Trophoblast cell (in vitro differentiated cells and primary cell): Measurements from ENCODE around the gene MRGPRX4.

Experiments
- DNase-seq, 2 donors: peaks; one replicate each; pipeline ENCODE4 v3.0.0-alpha.2; 2016
- H2AFZ ChIP-seq: 2 replicates; pipeline ENCODE4 v1.6.1; 2013; ENCODE audit warnings: low read length, moderate library complexity, mild to moderate bottlenecking; ENCODE audit not compliant: insufficient read depth, poor library complexity
- H2AK5ac ChIP-seq: 2 replicates; pipeline ENCODE4 v1.6.1; 2013; ENCODE audit warnings: mild to moderate bottlenecking, low read length
- H2BK120ac ChIP-seq: 2 replicates; pipeline ENCODE4 v1.6.1; 2013; ENCODE audit warnings: low read length, mild to moderate bottlenecking, moderate library complexity; ENCODE audit not compliant: insufficient read depth, poor library complexity
- H2BK12ac ChIP-seq: 2 replicates; pipeline ENCODE4 v1.6.1; 2013; ENCODE audit warnings: mild to moderate bottlenecking, low read length, moderate library complexity
- H2BK5ac ChIP-seq: 2 replicates; pipeline ENCODE4 v1.6.1; 2013; ENCODE audit warnings: low read length, low read depth, moderate library complexity, mild to moderate bottlenecking; ENCODE audit not compliant: poor library complexity
- H3K14ac ChIP-seq: 2 replicates; pipeline ENCODE4 v1.6.1; 2013; ENCODE audit warnings: mild to moderate bottlenecking, low read length
- H3K18ac ChIP-seq: 2 replicates; pipeline ENCODE4 v1.6.1; 2013; ENCODE audit warnings: mild to moderate bottlenecking, low read length
- H3K23ac ChIP-seq: 2 replicates; pipeline ENCODE4 v1.6.1; 2013; ENCODE audit warnings: low read length
- H3K27ac ChIP-seq: 2 replicates; pipeline ENCODE4 v1.5.1; 2013; ENCODE audit warnings: low read depth, mild to moderate bottlenecking, inconsistent platforms, low read length, moderate library complexity
- H3K27me3 ChIP-seq: 2 replicates; pipeline ENCODE4 v1.6.1; 2013; ENCODE audit warnings: inconsistent platforms, mild to moderate bottlenecking, low read length, moderate library complexity; ENCODE audit not compliant: insufficient read depth
- H3K36me3 ChIP-seq, 2 experiments: 1 replicate in 1 of 2; 2 replicates in 1 of 2; pipeline ENCODE4 v1.6.1; 2013; ENCODE audit warnings: low read length in 2 of 2, mild to moderate bottlenecking in 2 of 2, moderate library complexity in 1 of 2; ENCODE audit not compliant: insufficient read depth in 2 of 2, control insufficient read depth in 1 of 2
- H3K4ac ChIP-seq: 2 replicates; pipeline ENCODE4 v1.6.1; 2013; ENCODE audit warnings: low read depth, mild to moderate bottlenecking, low read length, moderate library complexity
- H3K4me1 ChIP-seq, 2 experiments: 1 replicate in 1 of 2; 2 replicates in 1 of 2; pipeline ENCODE4 v1.6.1; 2013; ENCODE audit warnings: low read length in 2 of 2, mild to moderate bottlenecking in 2 of 2, moderate library complexity in 1 of 2; ENCODE audit not compliant: insufficient read depth in 2 of 2, control insufficient read depth in 1 of 2
- H3K4me2 ChIP-seq: 2 replicates; pipeline ENCODE4 v1.6.1; 2013; ENCODE audit warnings: inconsistent platforms, mild to moderate bottlenecking, low read length, moderate library complexity
- H3K4me3 ChIP-seq: 2 replicates; pipeline ENCODE4 v1.5.1; 2013; ENCODE audit warnings: mild to moderate bottlenecking, low read depth, low read length, inconsistent platforms
- H3K79me1 ChIP-seq: one replicate; pipeline ENCODE4 v1.6.1; 2013; ENCODE audit warnings: low read length
- H3K79me2 ChIP-seq: 2 replicates; pipeline ENCODE4 v1.6.1; 2013; ENCODE audit warnings: low read length, mild to moderate bottlenecking; ENCODE audit not compliant: control insufficient read depth, insufficient read depth, poor library complexity
- H3K9ac ChIP-seq: 2 replicates; pipeline ENCODE4 v1.6.1; 2013; ENCODE audit warnings: mild to moderate bottlenecking, low read length
- H3K9me3 ChIP-seq: 2 replicates; pipeline ENCODE4 v1.6.1; 2013; ENCODE audit warnings: low read depth, mild to moderate bottlenecking, control low read depth, inconsistent platforms, low read length; ENCODE audit not compliant: insufficient read depth
- H4K12ac ChIP-seq: 2 replicates; pipeline ENCODE4 v1.6.1; 2013; ENCODE audit warnings: low read depth, mild to moderate bottlenecking, low read length, moderate library complexity
- H4K8ac ChIP-seq: 2 replicates; pipeline ENCODE4 v1.6.1; 2013; ENCODE audit warnings: low read depth, mild to moderate bottlenecking, low read length, moderate library complexity
- H4K91ac ChIP-seq: one replicate; pipeline ENCODE4 v1.6.1; 2013; ENCODE audit warnings: low read depth, mild to moderate bottlenecking, low read length, moderate library complexity
- WGBS: extraction: QIAGEN DNeasy Blood & Tissue Kit; methylation state at CpG from one replicate; pipeline ENCODE4 v1.1.7; 2013; ENCODE audit warnings: missing lambda C conversion rate; ENCODE audit not compliant: insufficient read length, insufficient coverage; ENCODE audit errors: extremely low coverage; 5-methylcytosine and 5-hydroxymethylcytosine counted together

MRGPRX4 gene

DNA sequence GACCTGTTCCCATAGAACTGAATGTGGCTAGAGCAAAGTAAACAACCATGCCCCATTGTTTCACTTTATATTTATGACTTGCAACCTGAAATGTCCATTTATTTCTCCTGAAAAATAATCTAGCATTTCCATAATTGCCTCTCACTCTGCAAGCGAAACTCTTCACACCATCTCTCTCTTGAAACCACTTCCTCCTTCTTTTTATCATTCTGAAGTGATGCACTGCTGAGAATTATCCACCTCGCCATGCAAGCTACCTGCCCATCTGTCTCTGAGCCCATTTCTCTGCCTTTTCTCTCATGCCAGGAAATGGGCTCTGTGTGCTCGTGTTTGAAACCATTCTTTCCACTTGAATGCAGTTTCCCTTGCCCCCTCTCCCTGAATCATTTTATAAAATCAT is 26.8 kb upstream of the MRGPRX4 start:
- Histone ChIP-seq H3K4ac (no peak overlapping the region), H2AFZ (no peak overlapping the region), H3K79me1 (no peaks in the 10 kb centered on the region), H2AK5ac (no peak overlapping the region), H3K18ac (no peak overlapping the region), H3K4me3 (no peak overlapping the region), H4K12ac (no peak overlapping the region), H2BK12ac (no peak overlapping the region), H3K27me3 (no peaks in the 10 kb centered on the region), H4K8ac (no peak overlapping the region), H3K27ac (no peak overlapping the region), H2BK5ac (no peak overlapping the region), H3K79me2 (no peaks in the 10 kb centered on the region), H3K4me2 (no peak overlapping the region), H3K23ac (no peak overlapping the region), H3K36me3 (no peaks in the 10 kb centered on the region), H4K91ac (no peak overlapping the region), H3K14ac (no peak overlapping the region), H3K9ac (no peak overlapping the region), H3K4me1 (no peaks in the 10 kb centered on the region), H3K9me3 (no peaks in the 10 kb centered on the region), H2BK120ac (no peak overlapping the region)
- DNase-seq = no peak
- no CpG with 5 or more reads among the region's 3 CpGs for WGBS

DNA sequence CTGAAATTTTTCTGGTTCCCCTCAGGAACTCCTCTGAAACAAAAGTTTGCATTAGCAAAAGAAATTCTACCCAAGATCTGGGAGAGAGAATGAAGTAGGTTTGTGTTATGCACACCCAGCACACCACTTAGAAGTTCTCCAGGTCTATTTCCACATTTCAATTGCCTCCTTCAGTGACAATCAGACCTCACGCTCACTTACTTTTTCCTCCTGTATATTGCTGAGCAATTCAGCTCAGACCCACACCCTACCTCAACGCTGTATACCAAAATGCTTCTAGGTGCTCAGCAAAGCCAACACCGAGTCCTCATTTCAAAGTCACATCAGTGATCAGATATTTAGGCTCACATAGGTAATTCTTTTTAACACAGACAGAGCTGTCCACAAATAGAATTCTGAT is 21.1 kb upstream of the MRGPRX4 start:
- Histone ChIP-seq H3K23ac (no peak overlapping the region), H3K27me3 (no peaks in the 10 kb centered on the region), H4K12ac (no peak overlapping the region), H3K18ac (no peak overlapping the region), H3K4ac (no peak overlapping the region), H3K4me1 (no peaks in the 10 kb centered on the region), H3K14ac (no peak overlapping the region), H3K27ac (no peak overlapping the region), H4K8ac (no peak overlapping the region), H2BK5ac (no peak overlapping the region), H3K79me2 (no peaks in the 10 kb centered on the region), H3K9ac (no peak overlapping the region), H3K4me2 (no peak overlapping the region), H2BK12ac (no peak overlapping the region), H3K9me3 (peaks cover 2% of the 10 kb centered on the region), H3K79me1 (no peaks in the 10 kb centered on the region), H2AK5ac (no peak overlapping the region), H2AFZ (no peak overlapping the region), H3K36me3 (no peaks in the 10 kb centered on the region), H3K4me3 (no peak overlapping the region), H4K91ac (no peak overlapping the region), H2BK120ac (no peak overlapping the region)
- no peak for DNase-seq
- WGBS = no CpG with 5 or more reads among the region's 3 CpGs

GRCh38 chr11:18168372-18168771 is 4.3 kb upstream of the MRGPRX4 start:
- Histone ChIP-seq H3K4me3 (no peak overlapping the region), H3K4me1 (no peaks in the 10 kb centered on the region), H2BK5ac (no peak overlapping the region), H4K91ac (no peak overlapping the region), H2BK120ac (no peak overlapping the region), H2AK5ac (no peak overlapping the region), H2BK12ac (no peak overlapping the region), H3K18ac (no peak overlapping the region), H3K36me3 (no peaks in the 10 kb centered on the region), H3K79me2 (no peaks in the 10 kb centered on the region), H4K8ac (no peak overlapping the region), H3K14ac (no peak overlapping the region), H3K9me3 (no peaks in the 10 kb centered on the region), H2AFZ (no peak overlapping the region), H3K27me3 (no peaks in the 10 kb centered on the region), H3K23ac (no peak overlapping the region), H3K79me1 (no peaks in the 10 kb centered on the region), H3K9ac (no peak overlapping the region), H3K4ac (no peak overlapping the region), H3K27ac (no peak overlapping the region), H4K12ac (no peak overlapping the region), H3K4me2 (no peak overlapping the region)
- no peak for DNase-seq
- WGBS = no CpG with 5 or more reads among the region's 1 CpG

GRCh38 chr11:18171377-18172000 is 1.1 kb upstream of the MRGPRX4 start:
- Histone ChIP-seq H3K79me1 (no peaks in the 10 kb centered on the region), H2BK12ac (no peak overlapping the region)
- no CpG with 5 or more reads among the region's 4 CpGs for WGBS

More at GRCh38 chr11:18171377-18172000, 1.1 kb upstream of the MRGPRX4 start:
- Histone ChIP-seq H2AK5ac (no peak overlapping the region), H3K79me2 (no peaks in the 10 kb centered on the region), H3K36me3 (no peaks in the 10 kb centered on the region), H2BK5ac (no peak overlapping the region), H3K27me3 (no peaks in the 10 kb centered on the region), H2BK120ac (no peak overlapping the region), H3K4me3 (no peak overlapping the region), H4K91ac (no peak overlapping the region), H3K4me1 (no peaks in the 10 kb centered on the region), H3K23ac (no peak overlapping the region), H3K9ac (no peak overlapping the region), H3K4me2 (no peak overlapping the region), H2AFZ (no peak overlapping the region), H3K4ac (no peak overlapping the region), H3K27ac (no peak overlapping the region), H4K8ac (no peak overlapping the region), H3K14ac (no peak overlapping the region), H3K9me3 (no peaks in the 10 kb centered on the region), H4K12ac (no peak overlapping the region), H3K18ac (no peak overlapping the region)
- peak in 1 of 2 donors; percentile 47 for DNase-seq
